GM12891 (cell line): ENCODE data around the gene RALGPS1.

Experiments used
- POLR2A ChIP-seq: IDR thresholded peaks from 2 replicates; pipeline ENCODE4 v1.6.1; 2011; ENCODE audit warnings: low read depth, low read length, control low read depth
- POLR2AphosphoS5 ChIP-seq: IDR thresholded peaks from 2 replicates; pipeline ENCODE4 v1.6.1; 2011; ENCODE audit warnings: low read depth, low read length, control low read depth
- TAF1 ChIP-seq: IDR thresholded peaks from 2 replicates; pipeline ENCODE4 v1.6.1; 2011; ENCODE audit warnings: low read depth, low read length, control low read depth

GRCh38 chr9:127197861-127198430, 283.4 kb downstream of the RALGPS1 start:
- no peak for TF ChIP-seq POLR2A
- TF ChIP-seq TAF1, result no peak
- no peak for TF ChIP-seq POLR2AphosphoS5
